HG03135 (cell line): ENCODE results near the gene GNG7.
"Not testable (repeated sequence)": the region's sequence is repeated elsewhere in the genome, so short reads cannot be mapped to it uniquely, and the experiment has no call there.

ENCODE experiments used
- ATAC-seq: cut with Tn5 transposase; IDR thresholded peaks from one replicate; pipeline ENCODE4 v1.9.1; 2021; ENCODE audit warnings: mild to moderate bottlenecking, moderate library complexity; ENCODE audit not compliant: unreplicated experiment

GNG7 gene

GRCh38 chr19:2606774-2607173 lies 95.7 kb downstream of the GNG7 start:
- ATAC-seq, result not testable (repeated sequence)

DNA sequence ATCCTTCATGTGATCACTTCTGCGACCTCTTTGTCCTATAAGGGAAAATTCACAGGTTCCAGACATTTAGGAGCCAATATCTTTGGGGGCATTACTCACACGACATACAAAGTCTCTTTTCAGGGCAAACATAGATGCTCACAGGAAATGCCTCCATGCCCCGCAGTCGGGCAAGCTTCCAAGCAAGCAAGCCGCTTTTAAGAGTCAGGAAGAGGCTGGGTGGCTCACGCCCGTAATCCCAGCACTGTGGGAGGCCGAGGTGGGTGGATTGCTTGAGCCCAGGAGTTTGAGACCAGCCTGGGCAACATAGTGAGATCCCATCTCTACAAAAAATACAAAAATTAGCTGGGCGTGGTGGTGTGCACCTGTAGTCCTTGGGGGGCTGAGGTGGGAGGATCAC lies 96.6 kb downstream of the GNG7 start:
- ATAC-seq, result not testable (repeated sequence)

DNA sequence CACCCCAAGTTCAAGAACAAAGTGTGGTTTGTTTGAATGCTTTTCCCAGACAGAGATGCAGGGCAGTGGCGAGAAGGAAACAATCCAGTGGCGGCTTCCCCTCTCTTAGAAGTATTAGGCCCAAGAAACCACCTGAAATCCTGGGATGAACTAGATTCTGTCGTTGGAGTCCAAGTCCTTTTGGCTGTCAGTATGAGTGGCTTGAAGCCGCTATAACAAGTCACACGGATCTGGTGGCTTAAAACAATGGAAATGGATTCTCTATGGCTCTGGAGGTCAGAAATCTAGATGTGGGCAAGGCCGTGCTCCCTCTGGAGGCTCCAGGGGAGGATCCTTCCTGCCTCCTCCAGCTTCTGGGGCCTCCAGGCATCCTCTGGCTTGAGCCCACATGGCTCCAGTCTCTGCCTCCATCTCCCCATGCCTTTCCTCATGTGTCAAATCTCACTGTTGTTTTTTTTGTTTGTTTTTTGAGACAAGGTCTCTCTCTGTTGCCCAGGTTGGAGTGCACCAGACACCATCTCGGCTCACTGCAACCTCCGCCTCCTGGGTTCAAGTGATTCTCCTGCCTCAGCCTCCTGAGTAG lies 97.7 kb downstream of the GNG7 start:
- ATAC-seq, result no peak

DNA sequence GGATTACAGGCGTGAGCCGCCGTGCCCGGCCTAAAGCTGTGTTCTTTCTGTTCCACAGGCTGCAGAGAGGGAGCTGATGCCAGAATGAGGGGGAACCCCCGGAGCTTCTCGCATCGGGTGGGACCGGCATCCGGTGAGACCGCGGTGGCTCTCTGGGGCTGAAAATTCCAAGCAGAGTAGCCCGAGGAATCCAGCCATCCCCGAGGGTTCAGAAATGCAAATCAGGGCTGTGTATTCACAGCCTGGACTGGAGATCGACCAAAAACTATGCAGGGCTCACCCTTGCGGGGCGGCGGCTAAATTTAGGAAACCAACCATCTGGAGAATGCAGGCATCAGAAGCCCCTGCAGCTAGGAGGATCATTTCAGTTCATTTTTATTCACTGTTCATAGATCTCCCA lies 99.2 kb downstream of the GNG7 start:
- no peak for ATAC-seq

- no peak for ATAC-seq
These were observed 99.9 kb downstream of the GNG7 start for GRCh38 chr19:2602391-2603181.

- no peak for ATAC-seq
These were observed 101.3 kb downstream of the GNG7 start for GRCh38 chr19:2600914-2601870.

- ATAC-seq, result no peak
These were observed 108.2 kb downstream of the GNG7 start for GRCh38 chr19:2594319-2594718.

DNA sequence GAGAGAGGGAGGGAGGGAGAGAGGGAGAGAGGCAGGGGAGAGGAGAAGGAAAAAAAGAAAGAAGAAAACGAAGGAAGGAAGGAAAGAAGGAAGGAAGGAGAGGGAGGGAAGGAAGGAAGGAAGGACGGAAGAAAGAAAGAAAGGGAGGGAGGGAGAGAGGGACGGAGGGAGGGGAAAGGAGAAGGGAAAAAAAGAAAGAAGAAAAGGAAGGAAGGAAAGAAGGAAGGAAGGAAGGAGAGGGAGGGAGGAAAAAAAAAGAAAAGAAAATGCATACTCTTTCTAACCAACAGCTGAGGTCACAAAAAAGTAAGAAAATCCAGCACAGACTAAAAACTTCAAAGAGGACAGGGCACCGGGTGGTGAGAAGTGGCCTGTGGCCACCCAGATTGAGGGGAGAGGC lies 109.7 kb downstream of the GNG7 start:
- ATAC-seq, result no peak

GRCh38 chr19:2591537-2592291 lies 110.8 kb downstream of the GNG7 start:
- ATAC-seq, result no peak

DNA sequence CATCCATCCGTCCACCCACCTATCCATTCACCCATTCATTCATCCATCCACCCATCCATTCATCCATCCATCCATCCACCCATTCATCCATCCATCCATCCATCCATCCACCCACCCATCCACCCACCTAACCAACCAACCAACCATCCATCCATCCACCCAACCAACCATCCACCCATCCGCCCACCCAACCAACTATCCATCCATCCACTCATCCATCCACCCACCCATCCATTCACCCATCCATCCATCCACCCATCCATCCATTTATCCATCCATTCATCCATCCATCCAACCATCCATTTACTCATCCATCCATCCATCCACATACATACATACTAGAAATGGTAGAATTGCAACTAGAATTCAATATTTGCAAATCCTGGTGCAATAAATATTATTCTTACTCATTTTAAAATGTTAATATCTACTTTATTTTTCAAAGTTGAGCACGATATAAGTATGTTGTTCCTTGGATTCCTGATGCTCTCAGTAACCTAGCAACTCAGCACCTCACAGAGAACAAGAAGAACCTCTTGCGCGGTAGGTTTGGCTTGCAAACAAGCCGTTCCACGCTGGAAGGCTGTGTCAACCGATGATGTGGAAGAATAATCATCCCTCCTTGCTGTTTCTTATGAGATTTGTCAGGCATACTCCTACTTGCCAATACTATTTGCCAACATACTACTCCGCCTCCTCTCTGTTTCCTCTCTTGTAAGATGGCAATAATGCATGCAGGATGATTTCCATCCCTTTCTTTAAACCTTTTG lies 111.7 kb downstream of the GNG7 start:
- ATAC-seq, result no peak

- ATAC-seq, result no peak
These were observed 113.1 kb downstream of the GNG7 start for GRCh38 chr19:2589441-2589840.

DNA sequence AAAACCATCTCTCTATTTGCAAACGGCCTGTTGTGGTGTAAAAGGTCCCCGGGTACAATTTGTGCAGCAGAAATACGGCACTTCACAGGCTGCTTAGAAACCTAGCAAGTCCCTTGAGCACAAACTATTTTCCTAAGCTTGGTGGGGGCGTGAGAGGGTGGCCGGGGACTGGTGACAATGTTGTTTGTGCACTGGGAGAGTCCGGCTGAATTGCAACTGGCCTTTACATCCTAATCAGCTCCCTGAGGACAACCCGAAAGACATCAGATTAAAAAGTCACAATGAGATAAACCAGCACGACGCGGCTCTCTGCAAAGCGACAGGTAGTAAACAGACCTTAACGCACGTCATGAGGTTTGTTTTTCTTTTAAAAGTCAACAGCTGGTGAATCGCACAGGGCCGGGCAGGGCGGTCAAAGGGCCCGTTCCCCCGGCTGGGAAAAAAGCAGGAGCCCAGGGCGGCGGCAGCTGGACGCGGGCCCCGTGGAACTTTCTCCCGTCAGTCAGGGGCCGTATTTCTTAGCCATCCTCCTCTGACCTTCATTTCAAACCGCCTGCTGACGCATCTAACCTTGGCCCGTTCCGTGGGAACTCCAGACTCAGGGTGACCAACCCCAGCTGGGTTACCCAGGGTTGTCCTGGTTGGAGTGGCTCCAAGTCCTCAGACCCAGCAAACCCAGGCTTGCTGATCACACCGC lies 114.3 kb downstream of the GNG7 start:
- no peak for ATAC-seq

DNA sequence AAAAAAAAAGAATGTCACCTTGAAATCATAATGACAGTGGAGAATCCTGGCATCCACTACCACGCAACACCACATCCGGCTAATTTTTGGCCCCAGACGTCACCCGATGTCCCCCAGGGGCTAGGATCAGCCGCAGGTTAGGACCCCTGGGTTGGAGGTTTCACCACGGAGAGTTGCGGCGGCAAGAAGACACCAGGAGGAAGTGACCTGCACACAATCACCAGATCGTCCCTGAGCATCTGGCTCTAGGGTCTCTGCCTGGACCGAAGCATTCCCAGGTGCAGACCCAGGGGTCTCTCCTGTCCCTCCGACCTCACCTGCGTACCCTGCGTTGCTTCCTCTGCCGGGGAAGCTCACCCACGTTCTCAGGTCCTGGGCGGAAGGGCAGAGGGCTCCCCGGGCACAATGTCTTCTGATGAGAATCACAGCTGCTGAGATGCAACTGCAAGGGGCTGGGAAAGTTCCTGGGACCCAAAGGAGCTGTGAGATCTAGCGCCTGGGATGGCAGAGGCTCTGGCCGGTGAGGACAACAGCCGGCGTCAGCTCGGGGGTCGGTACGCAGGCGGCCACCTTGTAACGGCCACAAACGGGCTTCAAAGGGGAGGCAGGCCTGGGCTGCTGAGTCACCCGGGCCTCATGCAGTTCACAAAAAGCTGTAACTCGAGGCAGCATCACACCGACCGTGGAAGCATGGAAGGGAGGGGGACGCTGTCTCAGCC lies 115.3 kb downstream of the GNG7 start:
- no peak for ATAC-seq

DNA sequence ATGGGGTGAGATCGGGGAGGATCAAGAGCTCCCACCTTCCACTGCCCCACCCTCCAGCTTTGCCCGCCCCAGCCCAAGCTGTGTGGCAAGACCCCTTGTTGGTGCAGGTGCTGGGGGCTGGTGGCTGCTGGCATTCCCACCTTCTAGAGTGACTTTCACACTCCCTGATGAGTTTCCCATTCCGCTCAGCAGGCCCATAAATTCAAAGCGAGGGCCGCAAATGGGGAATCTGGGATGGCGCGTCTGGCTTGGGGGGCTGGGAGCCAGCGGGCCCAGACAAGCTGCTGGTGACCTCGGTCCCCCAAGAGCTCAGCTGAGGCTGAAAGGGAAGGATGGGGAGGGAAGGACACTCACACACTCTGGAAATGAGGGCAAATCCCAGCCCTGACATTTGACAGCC lies 116.3 kb downstream of the GNG7 start:
- ATAC-seq, result no peak

GRCh38 chr19:2584002-2584401 lies 118.5 kb downstream of the GNG7 start:
- no peak for ATAC-seq

DNA sequence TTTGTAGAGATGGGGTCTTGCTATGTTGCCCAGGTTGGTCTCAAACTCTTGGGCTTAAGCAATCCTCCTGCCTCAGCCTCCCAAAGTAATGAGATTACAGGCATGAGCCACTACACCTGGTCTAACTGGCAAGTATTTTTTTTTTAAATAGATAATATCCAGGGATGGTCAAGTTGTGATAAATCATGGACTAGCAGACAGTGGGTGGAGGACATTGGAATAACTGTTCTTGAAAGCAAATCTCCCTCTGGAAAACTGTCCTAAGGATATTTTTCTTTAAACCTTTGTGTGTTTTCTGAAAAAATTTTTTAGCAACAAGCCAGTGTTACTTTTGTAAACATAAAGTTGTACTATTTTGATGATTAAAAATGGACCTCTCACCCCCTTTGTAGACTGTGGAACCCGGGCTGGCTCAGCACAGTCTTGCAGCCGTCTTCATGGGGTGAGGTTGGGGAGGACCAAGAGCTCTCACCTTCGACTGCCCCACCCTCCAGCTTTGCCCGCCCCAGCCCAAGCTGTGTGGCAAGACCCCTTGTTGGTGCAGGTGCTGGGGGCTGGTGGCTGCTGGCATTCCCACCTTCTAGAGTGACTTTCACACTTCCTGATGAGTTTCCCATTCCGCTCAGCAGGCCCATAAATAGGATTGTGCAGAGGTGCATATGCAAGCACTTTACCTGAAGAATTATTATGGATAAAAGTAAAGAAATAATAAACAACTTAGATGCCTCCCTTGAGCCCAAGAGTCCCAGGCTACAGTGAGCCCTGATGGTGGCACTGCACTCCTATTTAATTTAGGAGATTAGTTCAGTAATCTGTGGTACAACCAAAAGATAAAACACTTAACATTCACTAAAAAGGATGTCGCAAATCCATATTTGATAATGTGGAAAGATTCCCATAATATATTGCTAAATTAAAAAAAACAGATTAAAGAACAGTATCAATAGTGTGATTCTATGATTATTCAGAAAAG lies 119.2 kb downstream of the GNG7 start:
- ATAC-seq, result no peak

- ATAC-seq, result not testable (repeated sequence)
These were observed 122.1 kb downstream of the GNG7 start for GRCh38 chr19:2580396-2580795.
